K562 (cell line): ENCODE measurements around the gene CCL21. TPM values are rescaled to one million over a fixed set of nuclear protein-coding genes. Genes with fewer than 3 reads are reported as not detected.

Source experiments
- ATAC-seq: fragments of 200-7000 bp; cut with Tn5 transposase; 3 replicates; pipeline ENCODE4 v1.9.1; 2020; ENCODE audit warnings: moderate library complexity
- BruUV-seq: library from RNA; stranded (reverse); fragments of 400-500 nt; replicated peaks from 2 replicates; lab custom pipeline; 2021; lab: Mats Ljungman, UMichigan
- CTCF ChIA-PET: fragments of 300-600 bp; formaldehyde crosslinking; extraction: SDS; loops from one replicate; lab custom pipeline; 2021; ENCODE audit warnings: low intra/inter-chr PET ratio; lab: Yijun Ruan, JAX
- POLR2A ChIA-PET: fragments of 300-600, 350-650 bp; sonication (Branson Sonifier 250); formaldehyde crosslinking; extraction: SDS; loops from one replicate; lab custom pipeline; 2021; ENCODE audit warnings: antibody characterized with exemption, inconsistent platforms; lab: Yijun Ruan, JAX
- DNase-seq, 4 experiments: peaks; one replicate each; pipeline versions ENCODE4 v3.0.0 to v3.0.0-alpha.2; 2011 to 2018; ENCODE audit warnings: low spot score in 3 of 4, mixed read lengths in 3 of 4; ENCODE audit errors: extremely low read depth in 1 of 4
- FAIRE-seq: peaks from 2 replicates; lab custom pipeline; 2011; peaks lifted over from hg19 to GRCh38; lab: Jason Lieb, UNC
- H2AFZ ChIP-seq: 2 replicates; pipeline ENCODE4 v1.6.0; 2011; ENCODE audit warnings: low read depth, low read length, control low read depth, inconsistent platforms
- H3K27ac ChIP-seq: fragments of 200-600 bp; 3 replicates; pipeline ENCODE4 v1.8.0; 2011; ENCODE audit warnings: low read depth, mild to moderate bottlenecking, control low read depth, inconsistent platforms, low read length, moderate library complexity, mixed read lengths; ENCODE audit errors: extremely low read depth
- H3K27me3 ChIP-seq, 2 experiments: fragments of 300-600 bp in 1 of 2; 2 replicates in 1 of 2; 3 replicates in 1 of 2; pipeline versions ENCODE4 v1.6.0 to v1.8.0; 2011; ENCODE audit warnings: inconsistent platforms in 2 of 2, low read length in 2 of 2, mild to moderate bottlenecking in 1 of 2, mixed read lengths in 1 of 2, moderate library complexity in 1 of 2; ENCODE audit not compliant: control insufficient read depth in 2 of 2, insufficient read depth in 2 of 2
- H3K36me3 ChIP-seq: fragments of 300-600 bp; 3 replicates; pipeline ENCODE4 v1.8.0; 2011; ENCODE audit warnings: mild to moderate bottlenecking, low read length, inconsistent platforms; ENCODE audit not compliant: control insufficient read depth, insufficient read depth
- H3K4me1 ChIP-seq, 2 experiments: fragments of 200-600 bp in 1 of 2; replicated peaks in 1 of 2; 2 replicates in 1 of 2; 3 replicates in 1 of 2; pipeline versions ENCODE4 v1.5.1 to v1.8.0; 2011; ENCODE audit warnings: inconsistent platforms in 2 of 2, low read length in 2 of 2, mild to moderate bottlenecking in 1 of 2, mixed read lengths in 1 of 2, moderate library complexity in 1 of 2; ENCODE audit not compliant: control insufficient read depth in 2 of 2, insufficient read depth in 2 of 2
- H3K4me2 ChIP-seq: 2 replicates; pipeline ENCODE4 v1.6.1; 2011; ENCODE audit warnings: low read length, control low read depth, inconsistent platforms, mixed read lengths; ENCODE audit not compliant: insufficient read depth
- H3K4me3 ChIP-seq: fragments of 200-600 bp; sonication (generic), shearing (Covaris generic); 2 replicates; pipeline ENCODE4 v1.5.1; 2016; ENCODE audit warnings: control low read depth, inconsistent platforms
- H3K79me2 ChIP-seq: fragments of 200-600 bp; 3 replicates; pipeline ENCODE4 v1.8.0; 2011; ENCODE audit warnings: low read length, inconsistent platforms; ENCODE audit not compliant: control insufficient read depth, insufficient read depth
- H3K9ac ChIP-seq, 2 experiments: 2 replicates each; pipeline versions ENCODE4 v1.6.0 to v1.6.1; 2011; ENCODE audit warnings: low read depth in 2 of 2, low read length in 2 of 2, control low read depth in 1 of 2, inconsistent platforms in 1 of 2, mild to moderate bottlenecking in 1 of 2, mixed read lengths in 1 of 2; ENCODE audit not compliant: insufficient read depth in 1 of 2
- H3K9me1 ChIP-seq: one replicate; pipeline ENCODE4 v1.6.0; 2011; ENCODE audit warnings: inconsistent platforms, mild to moderate bottlenecking, low read length, moderate library complexity; ENCODE audit not compliant: control insufficient read depth, insufficient read depth
- H3K9me3 ChIP-seq: replicated peaks from 2 replicates; pipeline ENCODE4 v1.5.1; 2011; ENCODE audit warnings: low read depth, low read length, inconsistent platforms; ENCODE audit not compliant: control insufficient read depth, insufficient read depth
- H4K20me1 ChIP-seq: replicated peaks from 2 replicates; pipeline ENCODE4 v1.6.1; 2011; ENCODE audit warnings: low read length, inconsistent platforms, mixed read lengths; ENCODE audit not compliant: control insufficient read depth, insufficient read depth
- CTCF ChIP-seq, 3 experiments: IDR thresholded peaks in 2 of 3; conservative IDR thresholded peaks in 1 of 3; 2 replicates each; pipeline ENCODE4 v1.5.1; 2011 to 2012; ENCODE audit warnings: low read length in 3 of 3, mild to moderate bottlenecking in 3 of 3, control low read depth in 2 of 3, improper control_type of control experiment in 1 of 3, inconsistent platforms in 1 of 3, low read depth in 1 of 3, mixed read lengths in 1 of 3, moderate library complexity in 1 of 3; ENCODE audit not compliant: insufficient read depth in 2 of 3
- DDX20 ChIP-seq: fragments of 450-650 bp; IDR thresholded peaks from 2 replicates; pipeline ENCODE4 v1.6.1; 2016; ENCODE audit warnings: missing genetic modification characterization, low read depth, mild to moderate bottlenecking, missing compliant biosample characterization, moderate library complexity
- HIVEP1 ChIP-seq: fragments of 250-450 bp; sonication (Bioruptor Pico); IDR thresholded peaks from 2 replicates; pipeline ENCODE4 v1.4.0; 2020; ENCODE audit warnings: mild to moderate bottlenecking
- NBN ChIP-seq: fragments of 450-650 bp; IDR thresholded peaks from 2 replicates; pipeline ENCODE4 v1.6.1; 2016; ENCODE audit warnings: low read depth, mild to moderate bottlenecking
- ZNF507 ChIP-seq: conservative IDR thresholded peaks from 2 replicates; pipeline ENCODE4 v1.6.1; 2017; ENCODE audit warnings: missing genetic modification characterization, missing compliant biosample characterization
- whole genome bisulfite sequencing: fragments of 100-300 bp; shearing (Covaris generic); methylation state at CpG from one replicate; pipeline ENCODE4 v1.1.6; 2016; ENCODE audit warnings: low coverage, mixed read lengths; ENCODE audit not compliant: insufficient coverage; ENCODE audit errors: missing lambda C conversion rate; 5-methylcytosine and 5-hydroxymethylcytosine counted together
- in situ Hi-C: fragments of 300-500 bp; cut with MboI; formaldehyde crosslinking; loops from 4 replicates; pipeline ENCODE4 v1.15.0; 2018; ENCODE audit warnings: inconsistent platforms, mixed read lengths
- intact Hi-C: fragments of 100-400 bp; cut with micrococcal nuclease; formaldehyde crosslinking; loops from 2 replicates; pipeline ENCODE4 v1.14.2; 2022
- polyA plus RNA-seq, 8 experiments: library from polyadenylated mRNA; depleted of rRNA in 4 of 8; stranded (reverse) in 5 of 8; unstranded in 3 of 8; fragments of >200 nt; fragmentation: Nextera tagmentation in 2 of 8; fragmentation: Illumina TruSeq in 1 of 8; extraction: Ambion mirVana in 2 of 8; extraction: Trizol in 1 of 8; gene quantifications; 2 replicates each; pipeline versions ENCODE4 v1.2.1 to v1.2.3, GENCODE V29; 2011 to 2014; ENCODE audit warnings: inconsistent platforms in 1 of 8, missing spikeins in 1 of 8
- total RNA-seq, 7 experiments: library from RNA; depleted of rRNA in 6 of 7; stranded (reverse); fragments of >200 nt in 6 of 7; fragmentation: Illumina TruSeq in 2 of 7; extraction: Trizol in 2 of 7; gene quantifications; 2 replicates each; pipeline versions ENCODE4 v1.2.1 to v1.2.3, GENCODE V29; 2011 to 2021; ENCODE audit warnings: low replicate concordance in 1 of 7

CCL21 gene
- total and polyA plus RNA-seq, 9 of the 15 experiments (the other 6 are each of a cell fraction or from before 2014, with no cell fraction given): not detected

GRCh38 chr9:34684145-34684544, 25.8 kb downstream of the CCL21 start:
- BruUV-seq: no TSS peak
- no peak overlapping the region for H2AFZ ChIP-seq
- FAIRE-seq (no peak), DNase-seq (no peak), ATAC-seq (no peak)
- intact Hi-C loops: no loop called here
- no peaks in the 10 kb centered on the region for H3K36me3 ChIP-seq
- no peaks in the 10 kb centered on the region for H4K20me1 ChIP-seq
- H3K79me2 ChIP-seq: no peaks in the 10 kb centered on the region
- no peak overlapping the region for H3K9ac ChIP-seq
- no peaks in the 10 kb centered on the region for H3K4me1 ChIP-seq
- H3K9me3 ChIP-seq: no peaks in the 10 kb centered on the region
- WGBS: 38% methylated on average over 4 of the region's 4 CpGs
- no peaks in the 10 kb centered on the region for H3K9me1 ChIP-seq
- in situ Hi-C loops: no loop called here
- H3K4me3 ChIP-seq: no peak overlapping the region
- no peak for TF ChIP-seq NBN
- TF ChIP-seq ZNF507 (tag): no peak
- no peak for TF ChIP-seq HIVEP1 (CRISPR knock-in tag)
- no peak for TF ChIP-seq DDX20 (tag)
- 0 out of 6 replicates have a peak, but pooled peaks of 1 of the 3 experiments have one; percentile 12 for TF ChIP-seq CTCF (IDR thresholded peaks at IDR 0.05 in 2 of 3, conservative IDR thresholded peaks at IDR 0.05 in 1 of 3; ENCODE audit: insufficient read depth in 2 of 3, low read depth in 1 of 3, low read length in 3 of 3)
- TF ChIP-seq, all 486 proteins: peak for 1
- Histone ChIP-seq H3K4me2 (no peak overlapping the region), H3K27ac (no peak overlapping the region), H3K27me3 (no peaks in the 10 kb centered on the region)
- ChIA-PET POLR2A (no interaction called here), CTCF (no interaction called here)
